ENCODE data around the gene IFT81.
"Not testable (repeated sequence)": the region's sequence is repeated elsewhere in the genome, so short reads cannot be mapped to it uniquely, and the experiment has no call there.

IFT81 gene

GRCh38 chr12:110111476-110112334 lies 12.5 kb upstream of the IFT81 start:
- Histone ChIP-seq H3K9ac (ENCODE audit: low read length) (no peak overlapping the region), H3K27me3 (ENCODE audit: control insufficient read depth, insufficient read depth, low read length) (no peaks in the 10 kb centered on the region)

GRCh38 chr12:110112335-110112660 lies 11.9 kb upstream of the IFT81 start:
- no peaks in the 10 kb centered on the region for H3K36me3 ChIP-seq (ENCODE audit: control insufficient read depth, insufficient read depth, low read length)
- H3K4me3 ChIP-seq (ENCODE audit: low read length): no peak overlapping the region
- no peak overlapping the region for H3K9ac ChIP-seq (ENCODE audit: low read length)
- peaks cover 10% of the 10 kb centered on the region for H3K4me1 ChIP-seq (ENCODE audit: control insufficient read depth, insufficient read depth, low read length)
- no peaks in the 10 kb centered on the region for H3K9me3 ChIP-seq (ENCODE audit: control insufficient read depth, low read length)
- H3K27me3 ChIP-seq (ENCODE audit: control insufficient read depth, insufficient read depth, low read length): no peaks in the 10 kb centered on the region

More at GRCh38 chr12:110111476-110112334, 12.5 kb upstream of the IFT81 start:
- peaks cover 10% of the 10 kb centered on the region for H3K4me1 ChIP-seq (ENCODE audit: control insufficient read depth, insufficient read depth, low read length)
- no peaks in the 10 kb centered on the region for H3K9me3 ChIP-seq (ENCODE audit: control insufficient read depth, low read length)
- no peaks in the 10 kb centered on the region for H3K36me3 ChIP-seq (ENCODE audit: control insufficient read depth, insufficient read depth, low read length)
- no peak overlapping the region for H3K4me3 ChIP-seq (ENCODE audit: low read length)

GRCh38 chr12:110114528-110114937 lies 9.6 kb upstream of the IFT81 start:
- no peaks in the 10 kb centered on the region for H3K36me3 ChIP-seq (ENCODE audit: control insufficient read depth, insufficient read depth, low read length)
- H3K9me3 ChIP-seq (ENCODE audit: control insufficient read depth, low read length): no peaks in the 10 kb centered on the region
- no peaks in the 10 kb centered on the region for H3K27me3 ChIP-seq (ENCODE audit: control insufficient read depth, insufficient read depth, low read length)
- no peak overlapping the region for H3K4me3 ChIP-seq (ENCODE audit: low read length)
- H3K9ac ChIP-seq (ENCODE audit: low read length): no peak overlapping the region
- peaks cover 5% of the 10 kb centered on the region for H3K4me1 ChIP-seq (ENCODE audit: control insufficient read depth, insufficient read depth, low read length)

GRCh38 chr12:110115675-110116074 lies 8.5 kb upstream of the IFT81 start:
- Histone ChIP-seq H3K9me3 (ENCODE audit: control insufficient read depth, low read length) (no peaks in the 10 kb centered on the region), H3K9ac (ENCODE audit: low read length) (no peak overlapping the region), H3K36me3 (ENCODE audit: control insufficient read depth, insufficient read depth, low read length) (no peaks in the 10 kb centered on the region), H3K4me3 (ENCODE audit: low read length) (no peak overlapping the region), H3K27me3 (ENCODE audit: control insufficient read depth, insufficient read depth, low read length) (no peaks in the 10 kb centered on the region), H3K4me1 (ENCODE audit: control insufficient read depth, insufficient read depth, low read length) (no peaks in the 10 kb centered on the region)

GRCh38 chr12:110116623-110117022 lies 7.5 kb upstream of the IFT81 start:
- Histone ChIP-seq H3K4me3 (ENCODE audit: low read length) (no peak overlapping the region), H3K36me3 (ENCODE audit: control insufficient read depth, insufficient read depth, low read length) (no peaks in the 10 kb centered on the region), H3K27me3 (ENCODE audit: control insufficient read depth, insufficient read depth, low read length) (no peaks in the 10 kb centered on the region), H3K4me1 (ENCODE audit: control insufficient read depth, insufficient read depth, low read length) (no peaks in the 10 kb centered on the region), H3K9ac (ENCODE audit: low read length) (no peak overlapping the region), H3K9me3 (ENCODE audit: control insufficient read depth, low read length) (no peaks in the 10 kb centered on the region)

GRCh38 chr12:110117210-110117609 lies 6.9 kb upstream of the IFT81 start:
- H3K4me1 ChIP-seq (ENCODE audit: control insufficient read depth, insufficient read depth, low read length); H3K9ac ChIP-seq (ENCODE audit: low read length); H3K27me3 ChIP-seq (ENCODE audit: control insufficient read depth, insufficient read depth, low read length); H3K9me3 ChIP-seq (ENCODE audit: control insufficient read depth, low read length); H3K4me3 ChIP-seq (ENCODE audit: low read length); H3K36me3 ChIP-seq (ENCODE audit: control insufficient read depth, insufficient read depth, low read length): not testable (repeated sequence)

DNA sequence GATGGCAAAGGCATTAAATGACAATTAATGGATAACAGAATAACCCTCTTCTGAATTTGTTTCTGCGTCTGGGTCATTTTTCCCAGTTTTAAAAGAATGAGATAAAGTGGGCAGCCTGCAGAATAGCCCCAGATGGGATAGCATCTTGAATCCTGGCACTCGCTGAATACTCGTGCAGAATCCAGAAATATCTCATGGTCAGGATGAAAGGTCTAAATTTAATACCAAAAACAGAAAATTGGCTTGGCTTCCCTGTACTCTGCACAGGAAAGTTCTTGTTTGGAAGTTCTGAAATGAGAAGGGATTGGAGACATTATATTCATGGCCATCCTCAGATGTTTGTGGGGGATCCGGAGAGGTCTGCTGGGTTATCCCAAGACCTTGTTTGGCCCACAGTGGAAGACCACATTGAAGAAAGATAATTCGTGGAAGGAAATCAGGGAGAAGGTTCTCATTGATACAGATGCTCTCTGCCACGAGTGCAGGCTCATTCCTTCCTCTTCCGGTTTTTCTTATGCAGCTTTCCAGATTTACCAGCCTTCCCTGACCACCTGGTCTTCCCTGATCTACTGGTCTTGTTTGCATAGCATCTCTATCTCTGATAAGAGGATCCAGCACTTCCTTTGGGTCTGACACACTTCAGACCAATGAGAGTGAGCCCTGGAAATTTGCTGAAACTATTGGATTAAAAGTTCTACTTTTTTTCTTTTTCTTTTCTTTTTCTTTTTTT lies 6.0 kb upstream of the IFT81 start:
- Histone ChIP-seq H3K4me1 (ENCODE audit: control insufficient read depth, insufficient read depth, low read length) (no peaks in the 10 kb centered on the region), H3K4me3 (ENCODE audit: low read length) (no peak overlapping the region), H3K9ac (ENCODE audit: low read length) (no peak overlapping the region), H3K27me3 (ENCODE audit: control insufficient read depth, insufficient read depth, low read length) (no peaks in the 10 kb centered on the region), H3K9me3 (ENCODE audit: control insufficient read depth, low read length) (no peaks in the 10 kb centered on the region), H3K36me3 (ENCODE audit: control insufficient read depth, insufficient read depth, low read length) (no peaks in the 10 kb centered on the region)

- H3K4me3 ChIP-seq (ENCODE audit: low read length): no peak overlapping the region
- H3K27me3 ChIP-seq (ENCODE audit: control insufficient read depth, insufficient read depth, low read length): no peaks in the 10 kb centered on the region
- no peaks in the 10 kb centered on the region for H3K36me3 ChIP-seq (ENCODE audit: control insufficient read depth, insufficient read depth, low read length)
- no peaks in the 10 kb centered on the region for H3K4me1 ChIP-seq (ENCODE audit: control insufficient read depth, insufficient read depth, low read length)
- H3K9ac ChIP-seq (ENCODE audit: low read length): no peak overlapping the region
- no peaks in the 10 kb centered on the region for H3K9me3 ChIP-seq (ENCODE audit: control insufficient read depth, low read length)
Measured at GRCh38 chr12:110122929-110123328, 1.2 kb upstream of the IFT81 start.

DNA sequence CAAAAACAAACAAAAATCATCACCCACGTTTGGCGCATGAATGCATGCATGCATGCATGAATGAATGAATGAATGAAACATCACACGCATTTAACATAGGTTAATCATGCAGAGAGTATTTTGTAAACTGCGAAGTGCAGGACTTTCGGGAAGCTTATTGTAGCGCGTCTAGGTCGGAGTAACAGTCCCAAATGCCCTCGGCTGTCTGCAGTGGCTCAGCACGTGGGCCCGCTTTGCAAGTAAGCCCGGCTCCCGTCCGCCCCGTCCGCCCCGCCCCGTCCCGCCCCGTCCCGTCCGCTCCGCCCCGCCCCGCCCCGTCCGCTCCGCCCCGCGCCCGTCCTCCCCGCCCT lies 263 bp upstream of the IFT81 start:
- H3K4me1 ChIP-seq (ENCODE audit: control insufficient read depth, insufficient read depth, low read length): no peaks in the 10 kb centered on the region
- no peak overlapping the region for H3K4me3 ChIP-seq (ENCODE audit: low read length)
- H3K27me3 ChIP-seq (ENCODE audit: control insufficient read depth, insufficient read depth, low read length): no peaks in the 10 kb centered on the region
- no peaks in the 10 kb centered on the region for H3K9me3 ChIP-seq (ENCODE audit: control insufficient read depth, low read length)
- H3K9ac ChIP-seq (ENCODE audit: low read length): no peak overlapping the region
- no peaks in the 10 kb centered on the region for H3K36me3 ChIP-seq (ENCODE audit: control insufficient read depth, insufficient read depth, low read length)

DNA sequence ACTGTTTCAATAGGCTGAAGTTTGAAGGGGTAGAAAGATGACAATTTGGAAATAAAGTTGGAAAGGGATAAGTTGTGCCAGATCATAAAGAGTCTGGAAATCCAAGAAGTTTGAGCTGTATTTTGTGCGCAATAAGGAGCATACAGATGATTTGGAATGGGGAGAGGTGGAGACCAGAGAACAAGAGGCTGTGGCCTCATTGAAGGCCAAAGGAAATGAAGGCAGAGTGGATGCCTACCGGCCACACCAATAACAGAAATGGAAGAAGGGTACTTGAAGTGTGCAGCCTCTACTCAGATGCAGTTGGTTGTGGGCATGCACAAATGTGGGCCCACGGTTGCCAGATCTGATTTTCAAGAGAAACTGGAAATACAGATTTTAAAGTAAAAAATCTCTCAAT lies 2.4 kb downstream of the IFT81 start:
- H3K9ac ChIP-seq (ENCODE audit: low read length): no peak overlapping the region
- H3K36me3 ChIP-seq (ENCODE audit: control insufficient read depth, insufficient read depth, low read length): no peaks in the 10 kb centered on the region
- no peak overlapping the region for H3K4me3 ChIP-seq (ENCODE audit: low read length)
- H3K9me3 ChIP-seq (ENCODE audit: control insufficient read depth, low read length): no peaks in the 10 kb centered on the region
- H3K4me1 ChIP-seq (ENCODE audit: control insufficient read depth, insufficient read depth, low read length): no peaks in the 10 kb centered on the region
- H3K27me3 ChIP-seq (ENCODE audit: control insufficient read depth, insufficient read depth, low read length): no peaks in the 10 kb centered on the region

DNA sequence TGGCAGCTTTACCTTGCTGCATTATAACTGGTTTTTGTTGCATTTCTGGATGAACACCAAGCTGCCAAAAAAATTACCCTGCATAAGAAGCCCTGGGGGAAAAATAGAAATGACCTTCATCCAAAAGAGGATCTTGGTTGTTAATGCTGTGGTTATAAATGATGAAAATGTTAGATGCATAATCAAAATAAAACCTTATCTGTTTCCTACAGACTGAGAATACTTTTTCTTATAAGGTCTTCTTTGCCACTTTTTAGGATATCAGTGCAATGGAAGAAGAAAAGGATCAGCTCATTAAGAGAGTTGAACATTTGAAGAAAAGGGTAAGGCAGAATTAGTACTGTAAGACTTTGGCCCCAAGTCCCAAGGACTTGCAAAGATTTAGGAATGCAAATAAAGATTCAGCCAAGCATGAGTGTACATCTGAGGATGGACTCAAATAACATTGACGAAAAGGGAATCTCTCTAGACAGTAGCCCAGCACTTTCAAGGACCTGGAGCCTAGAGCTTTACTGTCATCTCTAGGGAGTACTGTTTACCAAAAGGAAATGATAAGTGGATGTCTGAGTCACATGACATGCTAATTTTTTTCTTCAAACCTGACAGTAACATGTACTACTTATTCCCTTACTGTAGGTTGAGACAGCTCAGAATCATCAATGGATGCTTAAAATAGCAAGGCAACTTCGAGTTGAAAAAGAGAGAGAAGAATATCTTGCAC lies 10.7 kb downstream of the IFT81 start:
- H3K36me3 ChIP-seq (ENCODE audit: control insufficient read depth, insufficient read depth, low read length): no peaks in the 10 kb centered on the region
- H3K9me3 ChIP-seq (ENCODE audit: control insufficient read depth, low read length): no peaks in the 10 kb centered on the region
- no peak overlapping the region for H3K4me3 ChIP-seq (ENCODE audit: low read length)
- no peak overlapping the region for H3K9ac ChIP-seq (ENCODE audit: low read length)
- no peaks in the 10 kb centered on the region for H3K4me1 ChIP-seq (ENCODE audit: control insufficient read depth, insufficient read depth, low read length)
- no peaks in the 10 kb centered on the region for H3K27me3 ChIP-seq (ENCODE audit: control insufficient read depth, insufficient read depth, low read length)

GRCh38 chr12:110135806-110136205 lies 11.6 kb downstream of the IFT81 start:
- no peaks in the 10 kb centered on the region for H3K4me1 ChIP-seq (ENCODE audit: control insufficient read depth, insufficient read depth, low read length)
- H3K27me3 ChIP-seq (ENCODE audit: control insufficient read depth, insufficient read depth, low read length): no peaks in the 10 kb centered on the region
- H3K9me3 ChIP-seq (ENCODE audit: control insufficient read depth, low read length): no peaks in the 10 kb centered on the region
- H3K36me3 ChIP-seq (ENCODE audit: control insufficient read depth, insufficient read depth, low read length): no peaks in the 10 kb centered on the region
- H3K9ac ChIP-seq (ENCODE audit: low read length): no peak overlapping the region
- H3K4me3 ChIP-seq (ENCODE audit: low read length): no peak overlapping the region

Data from mucosa of stomach (tissue), 1 donor.